Liver (tissue), 9 donors: ENCODE measurements around the gene AFTPH. TPM values are rescaled to one million over a fixed set of nuclear protein-coding genes. Genes with fewer than 3 reads are reported as not detected.
A peak's percentile ranks its signal among the peaks of the same experiment; 100 is the strongest.

Experiments used
- DNase-seq: peaks from one replicate; pipeline ENCODE4 v3.0.0-alpha.2; 2017; ENCODE audit warnings: low spot score
- H3K27ac ChIP-seq, 2 donors: one replicate each; pipeline ENCODE4 v1.7.0; 2013; ENCODE audit warnings: inconsistent platforms in 2 of 2, low read length in 2 of 2, control low read depth in 1 of 2, low read depth in 1 of 2, mild to moderate bottlenecking in 1 of 2
- H3K27me3 ChIP-seq, 4 donors: one replicate each; pipeline versions ENCODE4 v1.6.1 to v1.7.0; 2013; ENCODE audit warnings: low read length in 3 of 4, inconsistent platforms in 1 of 4, mild to moderate bottlenecking in 1 of 4, moderate library complexity in 1 of 4; ENCODE audit not compliant: control insufficient read depth in 4 of 4, insufficient read depth in 4 of 4
- H3K36me3 ChIP-seq, 4 donors: one replicate each; pipeline versions ENCODE4 v1.6.1 to v1.7.0; 2013; ENCODE audit warnings: low read length in 3 of 4, mild to moderate bottlenecking in 3 of 4, low read depth in 1 of 4, moderate library complexity in 1 of 4; ENCODE audit not compliant: control insufficient read depth in 4 of 4, insufficient read depth in 3 of 4
- H3K4me1 ChIP-seq, 4 donors: one replicate each; pipeline versions ENCODE4 v1.6.1 to v1.7.0; 2013; ENCODE audit warnings: low read length in 3 of 4, mild to moderate bottlenecking in 3 of 4, moderate library complexity in 1 of 4; ENCODE audit not compliant: control insufficient read depth in 4 of 4, insufficient read depth in 4 of 4
- H3K4me3 ChIP-seq, 3 donors: one replicate each; pipeline versions ENCODE4 v1.6.1 to v1.7.0; 2013; ENCODE audit warnings: low read length in 3 of 3, control low read depth in 1 of 3, low read depth in 1 of 3, mild to moderate bottlenecking in 1 of 3
- H3K9ac ChIP-seq, 2 donors: one replicate each; pipeline ENCODE4 v1.7.0; 2013; ENCODE audit warnings: low read length in 2 of 2, mild to moderate bottlenecking in 2 of 2, moderate library complexity in 2 of 2, control low read depth in 1 of 2, low read depth in 1 of 2
- H3K9me3 ChIP-seq, 4 donors: one replicate each; pipeline versions ENCODE4 v1.6.1 to v1.7.0; 2013; ENCODE audit warnings: low read length in 3 of 4; ENCODE audit not compliant: control insufficient read depth in 4 of 4
- FOXA1 ChIP-seq: IDR thresholded peaks from 2 replicates; pipeline ENCODE4 v1.6.1; 2016; ENCODE audit warnings: antibody characterized with exemption
- FOXA2 ChIP-seq: IDR thresholded peaks from 2 replicates; pipeline ENCODE4 v1.6.1; 2016; ENCODE audit warnings: antibody characterized with exemption
- GABPA ChIP-seq, 2 donors: IDR thresholded peaks in 1 of 2; conservative IDR thresholded peaks in 1 of 2; 2 replicates each; pipeline ENCODE4 v1.6.1; 2016; ENCODE audit warnings: antibody characterized with exemption in 2 of 2, mild to moderate bottlenecking in 1 of 2, moderate library complexity in 1 of 2
- HNF4A ChIP-seq, 2 donors: conservative IDR thresholded peaks; 2 replicates each; pipeline ENCODE4 v1.6.1; 2016; ENCODE audit warnings: antibody characterized with exemption in 2 of 2, mild to moderate bottlenecking in 2 of 2
- HNF4G ChIP-seq: IDR thresholded peaks from 2 replicates; pipeline ENCODE4 v1.6.1; 2016; ENCODE audit warnings: antibody characterized with exemption
- JUND ChIP-seq, 2 donors: IDR thresholded peaks; 2 replicates each; pipeline ENCODE4 v1.6.1; 2016; ENCODE audit warnings: antibody characterized with exemption in 2 of 2
- NR2F2 ChIP-seq: IDR thresholded peaks from 2 replicates; pipeline ENCODE4 v1.6.1; 2016; ENCODE audit warnings: antibody characterized with exemption
- RAD21 ChIP-seq, 2 donors: IDR thresholded peaks; 2 replicates each; pipeline ENCODE4 v1.6.1; 2016; ENCODE audit warnings: antibody characterized with exemption in 2 of 2, mild to moderate bottlenecking in 2 of 2
- RXRA ChIP-seq, 2 donors: IDR thresholded peaks; 2 replicates each; pipeline ENCODE4 v1.6.1; 2017 to 2018; ENCODE audit warnings: antibody characterized with exemption in 2 of 2, mild to moderate bottlenecking in 1 of 2
- SP1 ChIP-seq: IDR thresholded peaks from 2 replicates; pipeline ENCODE4 v1.6.1; 2018; ENCODE audit warnings: antibody characterized with exemption, mild to moderate bottlenecking
- TAF1 ChIP-seq: conservative IDR thresholded peaks from 2 replicates; pipeline ENCODE4 v1.6.1; 2016; ENCODE audit warnings: antibody characterized with exemption, mild to moderate bottlenecking
- YY1 ChIP-seq: IDR thresholded peaks from 2 replicates; pipeline ENCODE4 v1.6.1; 2016; ENCODE audit warnings: antibody characterized with exemption, mild to moderate bottlenecking
- WGBS: extraction: QIAGEN DNeasy Blood & Tissue Kit; methylation state at CpG from one replicate; pipeline ENCODE4 v1.1.7; 2013; 5-methylcytosine and 5-hydroxymethylcytosine counted together
- polyA plus RNA-seq, 2 donors: library from polyadenylated mRNA; stranded (reverse) in 1 of 2; unstranded in 1 of 2; fragments of 200-250 nt in 1 of 2; fragments of >200 nt in 1 of 2; fragmentation: Nextera tagmentation in 1 of 2; extraction: Ambion mirVana in 1 of 2; gene quantifications; one replicate each; pipeline versions ENCODE4 v1.2.1 to v1.2.3, GENCODE V29; 2013 to 2015
- total RNA-seq, 2 donors: library from RNA; depleted of rRNA; stranded (reverse); fragments of >200 nt; gene quantifications; one replicate each; pipeline ENCODE4 v1.2.3, GENCODE V29; 2014
- TF ChIP-seq, protein P1 (sequence below): IDR thresholded peaks from 2 replicates; pipeline ENCODE4 v1.6.1; 2016; ENCODE audit warnings: antibody characterized with exemption
- TF ChIP-seq, protein P2 (sequence below): IDR thresholded peaks from 2 replicates; pipeline ENCODE4 v1.6.1; 2016; ENCODE audit warnings: antibody characterized with exemption
- TF ChIP-seq, protein P3 (sequence below): IDR thresholded peaks from 2 replicates; pipeline ENCODE4 v1.6.1; 2016; ENCODE audit warnings: antibody characterized with exemption, mild to moderate bottlenecking
- TF ChIP-seq, protein P4 (sequence below): fragments of 150-350 bp; IDR thresholded peaks from 2 replicates; pipeline ENCODE4 v1.5.1; 2017; ENCODE audit warnings: improper control_type of control experiment, low read depth, low read length; ENCODE audit not compliant: missing input control
- donor health status: healthy.
- donor health status: healthy.
- donor health status: healthy.
- donor health status: healthy.
- donor health status: healthy.

Gene AFTPH
- total and polyA plus RNA-seq, 4 donors, result 10.5 to 27.9 (median 20.6) TPM

DNA sequence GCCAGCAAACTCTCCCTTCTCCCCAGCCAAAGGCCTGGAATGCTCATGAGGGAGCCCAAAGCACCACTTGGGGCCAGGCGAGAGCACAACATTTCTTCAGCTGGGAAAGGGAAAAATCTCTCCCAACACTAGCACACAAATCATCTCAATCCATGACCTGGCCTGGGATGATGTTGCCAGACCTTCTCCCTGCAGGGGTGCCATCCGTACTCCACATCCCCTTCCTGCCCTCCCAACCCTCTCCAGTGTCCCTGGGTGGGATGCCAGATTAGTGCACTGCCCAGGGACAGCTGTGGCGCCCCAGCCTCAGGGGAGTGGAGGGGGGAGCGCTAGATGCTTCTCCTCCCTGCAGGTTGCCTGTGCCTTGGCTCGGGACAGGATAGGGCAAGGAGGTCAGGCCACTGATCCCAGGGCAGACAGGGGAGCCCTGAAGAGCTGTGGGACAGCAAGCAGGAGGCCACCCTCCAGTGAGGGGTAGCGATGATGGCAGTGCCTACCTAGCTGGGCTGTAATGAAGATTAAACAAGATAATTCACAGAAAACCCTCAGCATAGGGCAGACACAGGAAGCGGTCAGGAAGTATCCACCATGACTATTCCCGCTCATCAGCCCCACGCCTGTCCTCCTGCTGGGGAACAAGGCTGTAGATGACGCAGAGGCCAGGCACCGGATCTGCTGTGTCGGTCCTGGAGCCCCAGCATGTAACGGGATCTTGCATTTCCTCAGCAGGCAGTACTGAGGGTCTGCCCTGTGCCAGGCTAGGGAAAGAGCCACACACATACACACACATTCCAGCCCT, 98.5 kb downstream of the AFTPH start:
- Histone ChIP-seq H3K4me1 (no peaks in the 10 kb centered on the region), H3K4me3 (no peak overlapping the region), H3K9me3 (no peaks in the 10 kb centered on the region), H3K27ac (no peak overlapping the region), H3K36me3 (no peaks in the 10 kb centered on the region), H3K27me3 (no peaks in the 10 kb centered on the region), H3K9ac (no peak overlapping the region)
- no peak for DNase-seq
- TF ChIP-seq RAD21 (IDR thresholded peaks at IDR 0.05) (peak; percentile 22 to 23), JUND (IDR thresholded peaks at IDR 0.05) (no peak)
- 91% methylated on average over 13 of the region's 13 CpGs for WGBS

DNA sequence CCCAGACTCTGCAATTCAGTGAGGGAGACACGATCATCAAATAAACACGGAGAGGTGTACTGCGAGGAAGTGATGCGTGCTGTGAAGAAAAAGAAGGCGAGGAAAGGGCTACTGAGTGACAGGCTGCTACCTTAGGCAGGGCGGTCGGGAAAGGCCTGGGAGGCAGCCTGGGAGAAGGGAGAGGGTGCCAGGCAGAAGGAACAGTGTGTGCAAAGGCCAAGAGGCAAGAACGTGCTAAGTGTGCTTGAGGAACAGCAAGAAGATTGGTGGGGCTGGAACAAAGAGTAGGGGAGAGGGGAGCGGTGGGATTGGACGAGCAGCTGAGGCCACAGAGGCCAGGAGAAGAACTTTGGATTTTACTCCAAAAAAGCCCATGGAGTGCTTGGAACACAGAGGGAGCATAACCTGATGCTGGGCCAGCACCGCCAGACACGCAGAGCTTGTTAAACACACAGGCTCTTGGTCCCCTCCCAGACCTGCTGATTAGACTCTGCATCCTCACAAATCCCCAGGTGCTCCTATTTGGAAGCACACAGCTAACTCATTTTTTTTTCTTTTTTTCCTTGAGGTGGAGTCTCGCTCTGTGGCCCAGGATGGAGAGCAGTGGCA, 99.2 kb downstream of the AFTPH start:
- Histone ChIP-seq H3K27me3 (no peaks in the 10 kb centered on the region), H3K4me1 (no peaks in the 10 kb centered on the region), H3K9ac (no peak overlapping the region), H3K4me3 (no peak overlapping the region), H3K9me3 (no peaks in the 10 kb centered on the region), H3K36me3 (no peaks in the 10 kb centered on the region), H3K27ac (no peak overlapping the region)
- TF ChIP-seq GABPA (IDR thresholded peaks at IDR 0.05 in 1 of 2, conservative IDR thresholded peaks at IDR 0.05 in 1 of 2) (no peak), TAF1 (no peak), RAD21 (IDR thresholded peaks at IDR 0.05) (no peak), SP1 (no peak), HNF4A (conservative IDR thresholded peaks at IDR 0.05) (no peak), FOXA2 (no peak), HNF4G (no peak), FOXA1 (no peak), YY1 (no peak), NR2F2 (no peak), JUND (IDR thresholded peaks at IDR 0.05) (no peak), RXRA (IDR thresholded peaks at IDR 0.05) (no peak)
- TF ChIP-seq, protein P1, sequence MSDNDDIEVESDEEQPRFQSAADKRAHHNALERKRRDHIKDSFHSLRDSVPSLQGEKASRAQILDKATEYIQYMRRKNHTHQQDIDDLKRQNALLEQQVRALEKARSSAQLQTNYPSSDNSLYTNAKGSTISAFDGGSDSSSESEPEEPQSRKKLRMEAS, result no peak
- TF ChIP-seq, protein P2, sequence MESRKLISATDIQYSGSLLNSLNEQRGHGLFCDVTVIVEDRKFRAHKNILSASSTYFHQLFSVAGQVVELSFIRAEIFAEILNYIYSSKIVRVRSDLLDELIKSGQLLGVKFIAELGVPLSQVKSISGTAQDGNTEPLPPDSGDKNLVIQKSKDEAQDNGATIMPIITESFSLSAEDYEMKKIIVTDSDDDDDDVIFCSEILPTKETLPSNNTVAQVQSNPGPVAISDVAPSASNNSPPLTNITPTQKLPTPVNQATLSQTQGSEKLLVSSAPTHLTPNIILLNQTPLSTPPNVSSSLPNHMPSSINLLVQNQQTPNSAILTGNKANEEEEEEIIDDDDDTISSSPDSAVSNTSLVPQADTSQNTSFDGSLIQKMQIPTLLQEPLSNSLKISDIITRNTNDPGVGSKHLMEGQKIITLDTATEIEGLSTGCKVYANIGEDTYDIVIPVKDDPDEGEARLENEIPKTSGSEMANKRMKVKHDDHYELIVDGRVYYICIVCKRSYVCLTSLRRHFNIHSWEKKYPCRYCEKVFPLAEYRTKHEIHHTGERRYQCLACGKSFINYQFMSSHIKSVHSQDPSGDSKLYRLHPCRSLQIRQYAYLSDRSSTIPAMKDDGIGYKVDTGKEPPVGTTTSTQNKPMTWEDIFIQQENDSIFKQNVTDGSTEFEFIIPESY, result no peak
- TF ChIP-seq, protein P3, sequence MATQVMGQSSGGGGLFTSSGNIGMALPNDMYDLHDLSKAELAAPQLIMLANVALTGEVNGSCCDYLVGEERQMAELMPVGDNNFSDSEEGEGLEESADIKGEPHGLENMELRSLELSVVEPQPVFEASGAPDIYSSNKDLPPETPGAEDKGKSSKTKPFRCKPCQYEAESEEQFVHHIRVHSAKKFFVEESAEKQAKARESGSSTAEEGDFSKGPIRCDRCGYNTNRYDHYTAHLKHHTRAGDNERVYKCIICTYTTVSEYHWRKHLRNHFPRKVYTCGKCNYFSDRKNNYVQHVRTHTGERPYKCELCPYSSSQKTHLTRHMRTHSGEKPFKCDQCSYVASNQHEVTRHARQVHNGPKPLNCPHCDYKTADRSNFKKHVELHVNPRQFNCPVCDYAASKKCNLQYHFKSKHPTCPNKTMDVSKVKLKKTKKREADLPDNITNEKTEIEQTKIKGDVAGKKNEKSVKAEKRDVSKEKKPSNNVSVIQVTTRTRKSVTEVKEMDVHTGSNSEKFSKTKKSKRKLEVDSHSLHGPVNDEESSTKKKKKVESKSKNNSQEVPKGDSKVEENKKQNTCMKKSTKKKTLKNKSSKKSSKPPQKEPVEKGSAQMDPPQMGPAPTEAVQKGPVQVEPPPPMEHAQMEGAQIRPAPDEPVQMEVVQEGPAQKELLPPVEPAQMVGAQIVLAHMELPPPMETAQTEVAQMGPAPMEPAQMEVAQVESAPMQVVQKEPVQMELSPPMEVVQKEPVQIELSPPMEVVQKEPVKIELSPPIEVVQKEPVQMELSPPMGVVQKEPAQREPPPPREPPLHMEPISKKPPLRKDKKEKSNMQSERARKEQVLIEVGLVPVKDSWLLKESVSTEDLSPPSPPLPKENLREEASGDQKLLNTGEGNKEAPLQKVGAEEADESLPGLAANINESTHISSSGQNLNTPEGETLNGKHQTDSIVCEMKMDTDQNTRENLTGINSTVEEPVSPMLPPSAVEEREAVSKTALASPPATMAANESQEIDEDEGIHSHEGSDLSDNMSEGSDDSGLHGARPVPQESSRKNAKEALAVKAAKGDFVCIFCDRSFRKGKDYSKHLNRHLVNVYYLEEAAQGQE, result no peak
- TF ChIP-seq, protein P4, sequence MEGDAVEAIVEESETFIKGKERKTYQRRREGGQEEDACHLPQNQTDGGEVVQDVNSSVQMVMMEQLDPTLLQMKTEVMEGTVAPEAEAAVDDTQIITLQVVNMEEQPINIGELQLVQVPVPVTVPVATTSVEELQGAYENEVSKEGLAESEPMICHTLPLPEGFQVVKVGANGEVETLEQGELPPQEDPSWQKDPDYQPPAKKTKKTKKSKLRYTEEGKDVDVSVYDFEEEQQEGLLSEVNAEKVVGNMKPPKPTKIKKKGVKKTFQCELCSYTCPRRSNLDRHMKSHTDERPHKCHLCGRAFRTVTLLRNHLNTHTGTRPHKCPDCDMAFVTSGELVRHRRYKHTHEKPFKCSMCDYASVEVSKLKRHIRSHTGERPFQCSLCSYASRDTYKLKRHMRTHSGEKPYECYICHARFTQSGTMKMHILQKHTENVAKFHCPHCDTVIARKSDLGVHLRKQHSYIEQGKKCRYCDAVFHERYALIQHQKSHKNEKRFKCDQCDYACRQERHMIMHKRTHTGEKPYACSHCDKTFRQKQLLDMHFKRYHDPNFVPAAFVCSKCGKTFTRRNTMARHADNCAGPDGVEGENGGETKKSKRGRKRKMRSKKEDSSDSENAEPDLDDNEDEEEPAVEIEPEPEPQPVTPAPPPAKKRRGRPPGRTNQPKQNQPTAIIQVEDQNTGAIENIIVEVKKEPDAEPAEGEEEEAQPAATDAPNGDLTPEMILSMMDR, result no peak
- 88% methylated on average over 13 of the region's 13 CpGs for WGBS
- no peak for DNase-seq
